Ishikawa (cell line): ENCODE measurements around the gene RND3.

Experiments used
- CREB1 ChIP-seq: IDR thresholded peaks from 2 replicates; pipeline ENCODE4 v1.6.1; 2012; ENCODE audit warnings: low read depth
- EGR1 ChIP-seq: IDR thresholded peaks from 2 replicates; pipeline ENCODE4 v1.6.1; 2012
- NFIC ChIP-seq: IDR thresholded peaks from 2 replicates; pipeline ENCODE4 v1.6.1; 2012
- RAD21 ChIP-seq: IDR thresholded peaks from 2 replicates; pipeline ENCODE4 v1.6.1; 2012; ENCODE audit warnings: low read depth
- REST ChIP-seq: IDR thresholded peaks from 2 replicates; pipeline ENCODE4 v1.6.1; 2012; ENCODE audit warnings: low read depth, mild to moderate bottlenecking
- TAF1 ChIP-seq: IDR thresholded peaks from 2 replicates; pipeline ENCODE4 v1.6.1; 2012; ENCODE audit warnings: low read depth, mild to moderate bottlenecking
- TCF12 ChIP-seq: IDR thresholded peaks from 2 replicates; pipeline ENCODE4 v1.6.1; 2012; ENCODE audit warnings: low read depth
- ZBTB7A ChIP-seq: IDR thresholded peaks from 2 replicates; pipeline ENCODE4 v1.6.1; 2012; ENCODE audit warnings: low read depth
- TF ChIP-seq, protein P1 (sequence below): IDR thresholded peaks from 2 replicates; pipeline ENCODE4 v1.6.1; 2012

DNA sequence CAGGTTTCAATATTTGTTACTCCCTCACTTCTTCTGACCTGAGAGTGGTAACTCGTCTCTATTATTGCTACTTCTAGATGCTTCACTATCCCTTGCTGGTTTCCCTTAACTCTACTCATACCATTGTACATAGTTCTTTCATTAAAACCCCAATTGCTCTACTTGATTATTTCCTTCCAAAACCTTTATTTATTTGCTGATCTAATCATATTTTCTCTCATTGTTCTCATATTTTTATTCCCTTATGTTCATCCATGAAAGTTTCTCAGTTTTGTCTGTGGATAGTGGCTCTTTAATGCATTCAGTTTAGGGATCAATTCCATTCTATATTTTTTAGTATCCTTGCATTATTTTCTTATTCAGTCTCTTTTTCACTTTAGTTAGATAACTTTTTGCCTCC, 42.1 kb downstream of the RND3 start:
- TF ChIP-seq REST (no peak), CREB1 (no peak), TAF1 (no peak), TCF12 (no peak), RAD21 (no peak), EGR1 (no peak), NFIC (no peak), ZBTB7A (no peak)
- TF ChIP-seq, protein P1, sequence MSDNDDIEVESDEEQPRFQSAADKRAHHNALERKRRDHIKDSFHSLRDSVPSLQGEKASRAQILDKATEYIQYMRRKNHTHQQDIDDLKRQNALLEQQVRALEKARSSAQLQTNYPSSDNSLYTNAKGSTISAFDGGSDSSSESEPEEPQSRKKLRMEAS: no peak
